HG02870 (cell line): ENCODE measurements around the gene OR14J1.
"Not testable (repeated sequence)": the region's sequence is repeated elsewhere in the genome, so short reads cannot be mapped to it uniquely, and the experiment has no call there.

ENCODE experiments used
- ATAC-seq: cut with Tn5 transposase; IDR thresholded peaks from one replicate; pipeline ENCODE4 v1.9.1; 2021; ENCODE audit warnings: mild to moderate bottlenecking, moderate library complexity; ENCODE audit not compliant: unreplicated experiment

The OR14J1 gene

DNA sequence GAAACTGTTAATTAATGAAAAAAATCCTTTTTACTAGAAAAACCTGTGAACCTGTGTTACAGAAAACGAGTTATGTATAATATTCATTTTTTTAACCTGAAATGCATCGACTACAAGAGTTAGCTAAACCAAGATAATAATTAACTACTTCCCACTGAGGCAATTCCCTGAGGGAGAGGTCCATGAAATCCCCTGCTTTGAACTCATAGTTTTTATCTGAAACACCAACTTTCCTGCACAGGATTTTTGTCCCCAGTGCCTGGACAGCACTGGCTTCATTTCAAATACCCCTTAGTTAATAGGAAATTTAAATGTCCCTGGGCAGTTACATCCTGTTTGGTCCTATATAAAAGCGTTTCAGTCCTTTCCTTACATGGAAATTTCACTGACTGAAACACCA is at the start of gene OR14J1:
OR14J1 (plus strand) TSS at position 386 of the 400 bp plus-strand sequence. CDS start 4,989 bp downstream, outside the sequence.
- no peak for ATAC-seq

GRCh38 chr6:29251736-29252135 is 49.8 kb upstream of the OR14J1 start:
- no peak for ATAC-seq

DNA sequence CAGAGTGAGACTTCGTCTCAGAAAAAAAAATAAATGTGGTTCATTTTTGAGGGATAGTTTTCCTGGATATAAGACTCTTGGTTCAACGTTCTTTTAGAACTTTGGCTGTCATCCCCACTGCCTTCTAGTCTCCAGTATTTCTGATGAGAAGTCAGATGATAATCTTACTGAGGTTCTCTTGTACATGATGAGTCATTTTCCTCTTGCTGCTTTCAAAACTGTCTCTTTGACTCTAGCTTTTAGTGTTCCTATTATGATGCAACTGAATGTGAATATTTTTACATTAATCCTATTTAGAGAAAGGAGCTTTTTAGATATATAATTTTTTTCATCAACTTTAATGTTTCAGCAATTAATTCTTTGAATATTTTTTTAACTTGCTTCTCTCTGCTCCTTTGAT is 46.0 kb upstream of the OR14J1 start:
- no peak for ATAC-seq

DNA sequence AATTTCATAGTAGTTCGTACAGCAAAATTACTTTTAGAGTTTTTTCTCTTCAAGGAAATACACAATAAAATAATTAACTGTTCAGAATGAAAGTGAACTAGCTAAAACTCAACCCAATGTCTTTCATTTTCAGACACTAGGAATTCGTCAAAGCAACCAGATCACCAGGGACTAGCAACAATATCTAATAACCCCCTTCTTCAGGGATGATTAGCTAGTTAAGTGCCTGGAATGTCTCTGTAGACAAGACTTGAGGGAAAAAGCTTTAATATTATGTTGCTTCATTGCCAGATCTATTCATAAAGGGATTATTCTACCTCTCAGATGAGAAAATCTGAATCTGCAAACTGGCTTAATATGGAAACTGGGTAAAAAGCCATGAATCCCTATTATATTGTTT is 41.8 kb upstream of the OR14J1 start:
- no peak for ATAC-seq

GRCh38 chr6:29263001-29263400 is 38.5 kb upstream of the OR14J1 start:
- ATAC-seq = no peak

GRCh38 chr6:29294499-29294914 is 7.0 kb upstream of the OR14J1 start:
- no peak for ATAC-seq

GRCh38 chr6:29295181-29295585 is 6.3 kb upstream of the OR14J1 start:
- ATAC-seq = no peak

GRCh38 chr6:29295623-29296022 is 5.9 kb upstream of the OR14J1 start:
- no peak for ATAC-seq

- no peak for ATAC-seq
Observed at GRCh38 chr6:29319931-29320330, 18.4 kb downstream of the OR14J1 start.

DNA sequence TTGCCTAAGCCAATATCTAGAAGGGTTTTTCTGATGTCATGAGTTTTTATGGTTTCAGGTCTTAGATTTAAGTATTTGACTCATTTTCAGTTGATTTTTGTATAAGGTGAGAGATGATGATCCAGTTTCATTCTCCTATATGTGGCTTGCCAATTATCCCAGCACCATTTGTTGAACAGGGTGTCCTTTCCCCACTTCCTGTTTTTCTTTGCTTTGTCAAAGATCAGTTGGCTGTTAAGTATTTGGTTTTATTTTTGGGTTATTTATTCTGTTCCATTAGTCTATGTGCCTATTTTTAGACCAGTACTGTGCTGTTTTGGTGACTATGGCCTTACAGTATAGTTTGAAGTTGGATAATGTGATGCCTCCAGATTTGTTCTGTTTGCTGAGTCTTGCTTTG is 21.8 kb downstream of the OR14J1 start:
- not testable (repeated sequence) for ATAC-seq

DNA sequence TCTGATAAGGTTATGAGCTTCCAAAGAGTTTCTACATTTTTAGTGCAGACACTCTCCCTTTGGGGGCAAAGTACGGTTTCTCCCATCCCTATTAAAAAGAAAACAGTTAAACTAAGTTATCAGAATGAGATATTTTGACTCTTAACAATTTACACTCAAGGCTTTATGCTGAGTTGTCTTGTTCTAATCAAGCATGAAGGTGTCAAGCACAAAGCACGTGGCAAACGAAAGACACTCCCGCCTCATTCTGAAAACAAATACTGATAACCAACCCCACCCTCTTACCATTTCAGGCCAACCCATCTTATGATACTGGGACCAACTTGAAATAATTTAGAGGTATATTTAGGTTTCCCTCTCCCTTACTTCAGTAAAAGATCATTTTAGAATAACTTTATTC is 24.3 kb downstream of the OR14J1 start:
- ATAC-seq = no peak

GRCh38 chr6:29332676-29333075 is 31.2 kb downstream of the OR14J1 start:
- ATAC-seq = no peak

DNA sequence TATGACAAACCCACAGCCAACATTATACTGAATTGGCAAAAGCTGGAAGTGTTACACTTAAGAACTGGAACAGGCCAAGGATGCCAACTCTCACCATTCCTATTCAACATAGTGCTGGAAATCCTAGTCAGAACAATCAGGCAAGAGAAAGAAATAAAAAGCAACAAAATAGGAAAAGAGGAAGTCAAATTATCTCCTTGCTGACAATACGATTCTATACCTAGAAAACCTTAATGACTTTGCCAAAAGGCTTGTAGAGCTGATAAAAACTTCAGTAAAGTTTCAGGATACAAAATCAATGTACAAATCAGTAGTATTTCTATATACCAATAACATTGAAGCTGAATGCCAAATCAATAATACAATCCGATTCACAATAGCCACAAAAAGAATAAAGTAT is 34.8 kb downstream of the OR14J1 start:
- no peak for ATAC-seq

- no peak for ATAC-seq
Observed at GRCh38 chr6:29345380-29345779, 43.9 kb downstream of the OR14J1 start.

- ATAC-seq = not testable (repeated sequence)
Observed at GRCh38 chr6:29349348-29349747, 47.8 kb downstream of the OR14J1 start.

- ATAC-seq = no peak
Observed at GRCh38 chr6:29354980-29355379, 53.5 kb downstream of the OR14J1 start.

- no peak for ATAC-seq
Observed at GRCh38 chr6:29355603-29356002, 54.1 kb downstream of the OR14J1 start.
